GM12878 (cell line): ENCODE measurements around the gene ADGRG2. TPM values are rescaled to one million over a fixed set of nuclear protein-coding genes. Genes with fewer than 3 reads are reported as not detected.

Experiments used
- ATAC-seq: fragments of 200-7000 bp; cut with Tn5 transposase; 3 replicates; pipeline ENCODE4 v1.9.1; 2020; ENCODE audit warnings: mild to moderate bottlenecking, moderate library complexity
- BruUV-seq: library from RNA; stranded (reverse); fragments of 400-500 nt; replicated peaks from 2 replicates; lab custom pipeline; 2021; lab: Mats Ljungman, UMichigan
- CTCF ChIA-PET: fragments of 300-600 bp; sonication (Branson Sonifier 250); formaldehyde crosslinking; extraction: SDS; loops from one replicate; lab custom pipeline; 2021; ENCODE audit warnings: inconsistent platforms; lab: Yijun Ruan, JAX
- POLR2A ChIA-PET: fragments of 350-600 bp; formaldehyde crosslinking; extraction: SDS; loops from one replicate; lab custom pipeline; 2021; ENCODE audit warnings: inconsistent platforms; lab: Charles Lee
- RAD21 ChIA-PET: fragments of 300-600 bp; sonication (Branson Sonifier 250); formaldehyde crosslinking; loops from one replicate; lab custom pipeline; 2023; ENCODE audit warnings: antibody characterized with exemption; ENCODE audit not compliant: unreplicated experiment; lab: Charles Lee
- SMC1A ChIA-PET: fragments of 300-600 bp; sonication (Branson Sonifier 250); formaldehyde crosslinking; loops from one replicate; lab custom pipeline; 2023; ENCODE audit not compliant: unreplicated experiment, uncharacterized antibody; lab: Charles Lee
- DNase-seq: peaks from one replicate; pipeline ENCODE4 v3.0.0-alpha.2; 2011; ENCODE audit warnings: low read depth, low spot score
- FAIRE-seq: peaks from 3 replicates; lab custom pipeline; 2011; peaks lifted over from hg19 to GRCh38; lab: Jason Lieb, UNC
- H2AFZ ChIP-seq: 2 replicates; pipeline ENCODE4 v1.6.0; 2011; ENCODE audit warnings: low read depth, low read length, control low read depth; ENCODE audit not compliant: control insufficient read depth
- H3K27ac ChIP-seq: 2 replicates; pipeline ENCODE4 v1.5.1; 2011; ENCODE audit warnings: control low read depth; ENCODE audit not compliant: control insufficient read depth, insufficient read depth
- H3K27me3 ChIP-seq, 2 experiments: replicated peaks in 1 of 2; 2 replicates each; pipeline versions ENCODE4 v1.6.0 to v1.6.1; 2011; ENCODE audit warnings: low read length in 1 of 2; ENCODE audit not compliant: control insufficient read depth in 2 of 2, insufficient read depth in 2 of 2
- H3K36me3 ChIP-seq, 2 experiments: 2 replicates each; pipeline ENCODE4 v1.5.1; 2011; ENCODE audit warnings: low read length in 1 of 2; ENCODE audit not compliant: control insufficient read depth in 2 of 2, insufficient read depth in 2 of 2
- H3K4me1 ChIP-seq: 2 replicates; pipeline ENCODE4 v1.6.1; 2011; ENCODE audit warnings: mild to moderate bottlenecking, low read length, moderate library complexity, mixed read lengths; ENCODE audit not compliant: control insufficient read depth, insufficient read depth
- H3K4me2 ChIP-seq: 2 replicates; pipeline ENCODE4 v1.6.0; 2011; ENCODE audit warnings: control low read depth; ENCODE audit not compliant: control insufficient read depth, insufficient read depth
- H3K4me3 ChIP-seq: fragments of 200-600 bp; sonication (generic); 2 replicates; pipeline ENCODE4 v1.5.1; 2016
- H3K79me2 ChIP-seq: 2 replicates; pipeline ENCODE4 v1.6.0; 2011; ENCODE audit warnings: low read length; ENCODE audit not compliant: control insufficient read depth, insufficient read depth
- H3K9ac ChIP-seq: 2 replicates; pipeline ENCODE4 v1.8.0; 2011; ENCODE audit warnings: low read length, control low read depth, mixed read lengths; ENCODE audit not compliant: control insufficient read depth, insufficient read depth
- H3K9me3 ChIP-seq: replicated peaks from 3 replicates; pipeline ENCODE4 v1.5.1; 2011; ENCODE audit warnings: mild to moderate bottlenecking, low read length; ENCODE audit not compliant: control insufficient read depth, insufficient read depth
- H4K20me1 ChIP-seq: 2 replicates; pipeline ENCODE4 v1.6.0; 2011; ENCODE audit not compliant: control insufficient read depth, insufficient read depth
- BMI1 ChIP-seq: fragments of 450-650 bp; IDR thresholded peaks from 2 replicates; pipeline ENCODE4 v1.6.1; 2016; ENCODE audit warnings: mild to moderate bottlenecking, moderate library complexity, borderline replicate concordance
- IKZF2 ChIP-seq, 2 experiments: fragments of 450-650 bp; IDR thresholded peaks; 2 replicates each; pipeline ENCODE4 v1.6.1; 2017; ENCODE audit warnings: mild to moderate bottlenecking in 2 of 2, moderate library complexity in 2 of 2
- MEF2A ChIP-seq: IDR thresholded peaks from 2 replicates; pipeline ENCODE4 v1.6.1; 2011; ENCODE audit warnings: low read depth, mild to moderate bottlenecking, low read length, moderate library complexity; ENCODE audit not compliant: insufficient read depth
- POU2F2 ChIP-seq: IDR thresholded peaks from 3 replicates; pipeline ENCODE4 v1.6.1; 2011; ENCODE audit warnings: low read depth, mild to moderate bottlenecking, low read length, borderline replicate concordance
- RB1 ChIP-seq: fragments of 450-650 bp; formaldehyde crosslinking; IDR thresholded peaks from 2 replicates; pipeline ENCODE4 v1.6.1; 2017; ENCODE audit warnings: mild to moderate bottlenecking, borderline replicate concordance
- RBBP5 ChIP-seq: fragments of 200-600 bp; sonication (generic); conservative IDR thresholded peaks from 2 replicates; pipeline ENCODE4 v1.6.1; 2016
- SIX5 ChIP-seq: IDR thresholded peaks from 2 replicates; pipeline ENCODE4 v1.6.1; 2011; ENCODE audit warnings: mild to moderate bottlenecking, low read depth, low read length, moderate library complexity; ENCODE audit not compliant: severe bottlenecking
- SMAD1 ChIP-seq: fragments of 450-650 bp; IDR thresholded peaks from 2 replicates; pipeline ENCODE4 v1.6.1; 2018; ENCODE audit warnings: mild to moderate bottlenecking, low read depth; ENCODE audit not compliant: partially characterized antibody
- WGBS: methylation state at CpG from one replicate; pipeline ENCODE4 v1.1.6; 2016; ENCODE audit warnings: low lambda C conversion rate; ENCODE audit not compliant: insufficient replicate concordance, insufficient coverage; ENCODE audit errors: missing lambda C conversion rate; 5-methylcytosine and 5-hydroxymethylcytosine counted together
- in situ Hi-C: fragments of 300-500 bp; cut with MboI; formaldehyde crosslinking; loops from 9 replicates; pipeline ENCODE4 v1.14.3; 2018; ENCODE audit warnings: mixed read lengths
- intact Hi-C: fragments of 100-400 bp; cut with micrococcal nuclease; formaldehyde crosslinking; loops from one replicate; pipeline ENCODE4 v1.14.2; 2022; ENCODE audit not compliant: unreplicated experiment
- polyA plus RNA-seq, 11 experiments: library from polyadenylated mRNA; depleted of rRNA in 4 of 11; unstranded in 6 of 11; stranded (reverse) in 5 of 11; fragments of >200 nt; fragmentation: Nextera tagmentation in 4 of 11; fragmentation: Illumina TruSeq in 1 of 11; extraction: Ambion mirVana in 4 of 11; extraction: Trizol in 1 of 11; gene quantifications; 1 replicate in 1 of 11; 2 replicates in 10 of 11; pipeline versions ENCODE4 v1.2.1 to v1.2.3, GENCODE V29; 2011 to 2016; ENCODE audit warnings: inconsistent platforms in 2 of 11, missing spikeins in 2 of 11, low read depth in 1 of 11
- total RNA-seq, 4 experiments: library from RNA; depleted of rRNA in 3 of 4; stranded (reverse); fragments of >200 nt in 3 of 4; fragmentation: Illumina TruSeq in 1 of 4; extraction: Trizol in 1 of 4; gene quantifications; 2 replicates each; pipeline versions ENCODE4 v1.2.1 to v1.2.3, GENCODE V29; 2013 to 2021
- TF ChIP-seq, protein P1 (sequence below): fragments of 450-650 bp; formaldehyde crosslinking; IDR thresholded peaks from 2 replicates; pipeline ENCODE4 v1.4.0; 2020; ENCODE audit warnings: mild to moderate bottlenecking, moderate library complexity
- TF ChIP-seq, protein P2 (sequence below): fragments of 450-650 bp; IDR thresholded peaks from 2 replicates; pipeline ENCODE4 v1.6.1; 2017; ENCODE audit warnings: mild to moderate bottlenecking
- TF ChIP-seq, protein P3 (sequence below): IDR thresholded peaks from 2 replicates; pipeline ENCODE4 v1.6.1; 2012; ENCODE audit warnings: improper control_type of control experiment, low read depth, low read length; ENCODE audit not compliant: insufficient replicate concordance
- TF ChIP-seq, protein P4 (sequence below): IDR thresholded peaks from 2 replicates; pipeline ENCODE4 v1.6.1; 2011; ENCODE audit warnings: low read depth, low read length, improper control_type of control experiment, borderline replicate concordance

ADGRG2 gene
- total and polyA plus RNA-seq, 10 of the 15 experiments (the other 5 are each of a cell fraction or from before 2014, with no cell fraction given): 0.02 to 0.29 (median 0.05) TPM; not detected in 5

DNA sequence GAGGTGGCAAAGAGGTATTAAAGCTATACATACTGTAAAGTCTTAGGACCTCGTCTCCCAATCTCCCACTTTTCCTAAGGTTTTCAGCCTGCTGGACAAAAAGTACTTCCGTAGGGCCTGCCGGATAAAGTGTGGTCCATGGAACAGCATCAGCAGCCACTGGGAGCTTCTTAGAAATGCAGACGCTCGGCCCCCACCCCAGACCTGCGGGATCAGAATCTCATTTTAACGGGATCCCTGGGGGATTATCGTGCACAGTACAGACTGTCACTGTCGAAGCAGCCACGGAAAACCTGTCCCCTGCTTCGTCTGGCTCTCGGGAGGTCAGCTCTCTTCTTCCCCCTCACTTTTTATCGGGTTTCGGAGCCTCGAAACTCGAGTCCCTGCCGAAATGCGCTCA is 802 bp downstream of the ADGRG2 start:
- Histone ChIP-seq H3K4me1 (no peaks in the 10 kb centered on the region), H3K27me3 (peaks cover 0 to 2% of the 10 kb centered on the region in 2 experiments; a peak in 3 of 4 replicates), H3K79me2 (no peaks in the 10 kb centered on the region), H4K20me1 (no peaks in the 10 kb centered on the region), H3K27ac (no peak overlapping the region), H2AFZ (no peak overlapping the region), H3K36me3 (no peaks in the 10 kb centered on the region), H3K4me3 (no peak overlapping the region), H3K9me3 (no peaks in the 10 kb centered on the region), H3K9ac (no peak overlapping the region), H3K4me2 (no peak overlapping the region)
- DNase-seq (no peak), FAIRE-seq (no peak), ATAC-seq (no peak)
- 37% methylated on average over 15 of the region's 18 CpGs for WGBS
- RAD21 ChIA-PET: no interaction called here
- in situ Hi-C loops (no loop called here), intact Hi-C loops (no loop called here)
- SMC1A ChIA-PET: no interaction called here
- CTCF ChIA-PET: no interaction called here
- POLR2A ChIA-PET: no interaction called here
- BruUV-seq: no TSS peak
- TF ChIP-seq, protein P1, sequence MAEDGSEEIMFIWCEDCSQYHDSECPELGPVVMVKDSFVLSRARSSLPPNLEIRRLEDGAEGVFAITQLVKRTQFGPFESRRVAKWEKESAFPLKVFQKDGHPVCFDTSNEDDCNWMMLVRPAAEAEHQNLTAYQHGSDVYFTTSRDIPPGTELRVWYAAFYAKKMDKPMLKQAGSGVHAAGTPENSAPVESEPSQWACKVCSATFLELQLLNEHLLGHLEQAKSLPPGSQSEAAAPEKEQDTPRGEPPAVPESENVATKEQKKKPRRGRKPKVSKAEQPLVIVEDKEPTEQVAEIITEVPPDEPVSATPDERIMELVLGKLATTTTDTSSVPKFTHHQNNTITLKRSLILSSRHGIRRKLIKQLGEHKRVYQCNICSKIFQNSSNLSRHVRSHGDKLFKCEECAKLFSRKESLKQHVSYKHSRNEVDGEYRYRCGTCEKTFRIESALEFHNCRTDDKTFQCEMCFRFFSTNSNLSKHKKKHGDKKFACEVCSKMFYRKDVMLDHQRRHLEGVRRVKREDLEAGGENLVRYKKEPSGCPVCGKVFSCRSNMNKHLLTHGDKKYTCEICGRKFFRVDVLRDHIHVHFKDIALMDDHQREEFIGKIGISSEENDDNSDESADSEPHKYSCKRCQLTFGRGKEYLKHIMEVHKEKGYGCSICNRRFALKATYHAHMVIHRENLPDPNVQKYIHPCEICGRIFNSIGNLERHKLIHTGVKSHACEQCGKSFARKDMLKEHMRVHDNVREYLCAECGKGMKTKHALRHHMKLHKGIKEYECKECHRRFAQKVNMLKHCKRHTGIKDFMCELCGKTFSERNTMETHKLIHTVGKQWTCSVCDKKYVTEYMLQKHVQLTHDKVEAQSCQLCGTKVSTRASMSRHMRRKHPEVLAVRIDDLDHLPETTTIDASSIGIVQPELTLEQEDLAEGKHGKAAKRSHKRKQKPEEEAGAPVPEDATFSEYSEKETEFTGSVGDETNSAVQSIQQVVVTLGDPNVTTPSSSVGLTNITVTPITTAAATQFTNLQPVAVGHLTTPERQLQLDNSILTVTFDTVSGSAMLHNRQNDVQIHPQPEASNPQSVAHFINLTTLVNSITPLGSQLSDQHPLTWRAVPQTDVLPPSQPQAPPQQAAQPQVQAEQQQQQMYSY (CRISPR knock-in tag): no peak
- no peak for TF ChIP-seq BMI1
- TF ChIP-seq MEF2A: no peak
- TF ChIP-seq, protein P2, sequence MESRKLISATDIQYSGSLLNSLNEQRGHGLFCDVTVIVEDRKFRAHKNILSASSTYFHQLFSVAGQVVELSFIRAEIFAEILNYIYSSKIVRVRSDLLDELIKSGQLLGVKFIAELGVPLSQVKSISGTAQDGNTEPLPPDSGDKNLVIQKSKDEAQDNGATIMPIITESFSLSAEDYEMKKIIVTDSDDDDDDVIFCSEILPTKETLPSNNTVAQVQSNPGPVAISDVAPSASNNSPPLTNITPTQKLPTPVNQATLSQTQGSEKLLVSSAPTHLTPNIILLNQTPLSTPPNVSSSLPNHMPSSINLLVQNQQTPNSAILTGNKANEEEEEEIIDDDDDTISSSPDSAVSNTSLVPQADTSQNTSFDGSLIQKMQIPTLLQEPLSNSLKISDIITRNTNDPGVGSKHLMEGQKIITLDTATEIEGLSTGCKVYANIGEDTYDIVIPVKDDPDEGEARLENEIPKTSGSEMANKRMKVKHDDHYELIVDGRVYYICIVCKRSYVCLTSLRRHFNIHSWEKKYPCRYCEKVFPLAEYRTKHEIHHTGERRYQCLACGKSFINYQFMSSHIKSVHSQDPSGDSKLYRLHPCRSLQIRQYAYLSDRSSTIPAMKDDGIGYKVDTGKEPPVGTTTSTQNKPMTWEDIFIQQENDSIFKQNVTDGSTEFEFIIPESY: no peak
- TF ChIP-seq POU2F2: no peak
- no peak for TF ChIP-seq RBBP5
- TF ChIP-seq, protein P3, sequence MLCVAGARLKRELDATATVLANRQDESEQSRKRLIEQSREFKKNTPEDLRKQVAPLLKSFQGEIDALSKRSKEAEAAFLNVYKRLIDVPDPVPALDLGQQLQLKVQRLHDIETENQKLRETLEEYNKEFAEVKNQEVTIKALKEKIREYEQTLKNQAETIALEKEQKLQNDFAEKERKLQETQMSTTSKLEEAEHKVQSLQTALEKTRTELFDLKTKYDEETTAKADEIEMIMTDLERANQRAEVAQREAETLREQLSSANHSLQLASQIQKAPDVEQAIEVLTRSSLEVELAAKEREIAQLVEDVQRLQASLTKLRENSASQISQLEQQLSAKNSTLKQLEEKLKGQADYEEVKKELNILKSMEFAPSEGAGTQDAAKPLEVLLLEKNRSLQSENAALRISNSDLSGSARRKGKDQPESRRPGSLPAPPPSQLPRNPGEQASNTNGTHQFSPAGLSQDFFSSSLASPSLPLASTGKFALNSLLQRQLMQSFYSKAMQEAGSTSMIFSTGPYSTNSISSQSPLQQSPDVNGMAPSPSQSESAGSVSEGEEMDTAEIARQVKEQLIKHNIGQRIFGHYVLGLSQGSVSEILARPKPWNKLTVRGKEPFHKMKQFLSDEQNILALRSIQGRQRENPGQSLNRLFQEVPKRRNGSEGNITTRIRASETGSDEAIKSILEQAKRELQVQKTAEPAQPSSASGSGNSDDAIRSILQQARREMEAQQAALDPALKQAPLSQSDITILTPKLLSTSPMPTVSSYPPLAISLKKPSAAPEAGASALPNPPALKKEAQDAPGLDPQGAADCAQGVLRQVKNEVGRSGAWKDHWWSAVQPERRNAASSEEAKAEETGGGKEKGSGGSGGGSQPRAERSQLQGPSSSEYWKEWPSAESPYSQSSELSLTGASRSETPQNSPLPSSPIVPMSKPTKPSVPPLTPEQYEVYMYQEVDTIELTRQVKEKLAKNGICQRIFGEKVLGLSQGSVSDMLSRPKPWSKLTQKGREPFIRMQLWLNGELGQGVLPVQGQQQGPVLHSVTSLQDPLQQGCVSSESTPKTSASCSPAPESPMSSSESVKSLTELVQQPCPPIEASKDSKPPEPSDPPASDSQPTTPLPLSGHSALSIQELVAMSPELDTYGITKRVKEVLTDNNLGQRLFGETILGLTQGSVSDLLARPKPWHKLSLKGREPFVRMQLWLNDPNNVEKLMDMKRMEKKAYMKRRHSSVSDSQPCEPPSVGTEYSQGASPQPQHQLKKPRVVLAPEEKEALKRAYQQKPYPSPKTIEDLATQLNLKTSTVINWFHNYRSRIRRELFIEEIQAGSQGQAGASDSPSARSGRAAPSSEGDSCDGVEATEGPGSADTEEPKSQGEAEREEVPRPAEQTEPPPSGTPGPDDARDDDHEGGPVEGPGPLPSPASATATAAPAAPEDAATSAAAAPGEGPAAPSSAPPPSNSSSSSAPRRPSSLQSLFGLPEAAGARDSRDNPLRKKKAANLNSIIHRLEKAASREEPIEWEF: no peak
- TF ChIP-seq SIX5: no peak
- no peak for TF ChIP-seq RB1
- TF ChIP-seq SMAD1: no peak
- no peak for TF ChIP-seq IKZF2 (IDR thresholded peaks at IDR 0.05)
- TF ChIP-seq, protein P4, sequence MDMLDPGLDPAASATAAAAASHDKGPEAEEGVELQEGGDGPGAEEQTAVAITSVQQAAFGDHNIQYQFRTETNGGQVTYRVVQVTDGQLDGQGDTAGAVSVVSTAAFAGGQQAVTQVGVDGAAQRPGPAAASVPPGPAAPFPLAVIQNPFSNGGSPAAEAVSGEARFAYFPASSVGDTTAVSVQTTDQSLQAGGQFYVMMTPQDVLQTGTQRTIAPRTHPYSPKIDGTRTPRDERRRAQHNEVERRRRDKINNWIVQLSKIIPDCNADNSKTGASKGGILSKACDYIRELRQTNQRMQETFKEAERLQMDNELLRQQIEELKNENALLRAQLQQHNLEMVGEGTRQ: no peak
